ENCODE measurements around the gene PARP12.

Gene PARP12

DNA sequence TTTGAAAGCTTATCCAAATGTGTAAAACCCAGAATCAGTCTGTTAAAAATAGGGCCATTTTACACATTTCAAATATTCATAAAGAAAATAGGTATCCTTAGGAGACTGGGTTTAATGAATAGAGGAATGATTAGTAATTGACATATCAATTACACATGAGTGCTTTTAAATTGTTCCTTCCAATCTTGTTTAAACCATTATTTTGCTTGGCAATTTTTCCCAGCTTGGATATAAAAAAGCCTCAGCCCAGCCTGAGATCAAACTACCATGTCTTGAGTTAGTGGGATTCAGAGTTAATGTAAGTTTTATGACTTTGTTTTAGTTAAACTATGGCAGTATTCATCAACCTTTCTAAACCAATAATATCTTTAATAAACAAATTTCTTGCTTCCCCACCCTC lies 28.3 kb downstream of the PARP12 start:
- no peak for DNase-seq

DNA sequence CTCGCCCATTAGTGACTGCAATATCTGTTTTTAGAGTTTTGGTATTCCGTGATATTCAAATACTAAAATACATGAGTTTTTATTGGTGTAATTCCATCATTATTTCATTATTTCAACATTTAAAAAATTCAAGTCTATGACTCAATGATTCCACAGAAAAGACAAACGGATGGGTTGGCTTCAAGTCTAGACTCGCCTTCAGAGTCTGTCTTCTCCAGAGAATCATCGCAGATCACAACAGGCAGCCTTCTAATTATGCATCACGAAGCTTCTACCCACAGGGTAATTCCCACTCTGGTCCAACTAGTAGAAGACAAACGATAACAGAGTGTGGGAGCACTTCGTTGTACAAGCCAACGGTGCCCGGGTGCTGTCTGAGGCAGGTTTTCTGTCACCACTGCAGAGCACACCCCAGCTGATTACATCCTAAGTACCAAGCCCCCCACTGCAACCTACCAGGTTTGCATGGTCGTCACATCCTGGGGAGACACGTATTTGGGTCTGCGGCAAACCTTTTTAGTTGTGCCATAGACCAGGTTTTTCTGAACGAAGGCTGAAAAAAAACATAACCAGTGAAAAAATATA lies 28.9 kb downstream of the PARP12 start:
- no peak for DNase-seq

- DNase-seq: no peak
Measured at GRCh38 chr7:140033036-140033435, 29.7 kb downstream of the PARP12 start.

DNA sequence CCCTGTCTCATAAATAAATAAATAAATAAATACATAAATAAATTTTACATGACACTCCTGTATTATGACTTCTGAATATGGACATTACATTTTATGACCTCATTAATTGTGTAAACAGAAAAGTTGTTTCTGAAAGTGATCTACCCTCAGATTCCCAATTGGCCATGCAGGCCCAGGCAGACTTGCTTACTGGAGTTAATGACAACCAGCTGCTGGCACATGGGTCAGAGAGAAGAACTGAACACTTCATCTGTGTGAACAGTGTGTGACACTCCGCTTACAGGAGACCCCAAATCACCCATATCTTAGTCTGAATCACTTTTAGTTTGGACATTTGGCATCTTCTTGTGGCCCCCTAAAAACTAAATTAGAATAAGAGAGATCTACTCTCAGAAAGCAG lies 31.4 kb downstream of the PARP12 start:
- no peak for DNase-seq

DNA sequence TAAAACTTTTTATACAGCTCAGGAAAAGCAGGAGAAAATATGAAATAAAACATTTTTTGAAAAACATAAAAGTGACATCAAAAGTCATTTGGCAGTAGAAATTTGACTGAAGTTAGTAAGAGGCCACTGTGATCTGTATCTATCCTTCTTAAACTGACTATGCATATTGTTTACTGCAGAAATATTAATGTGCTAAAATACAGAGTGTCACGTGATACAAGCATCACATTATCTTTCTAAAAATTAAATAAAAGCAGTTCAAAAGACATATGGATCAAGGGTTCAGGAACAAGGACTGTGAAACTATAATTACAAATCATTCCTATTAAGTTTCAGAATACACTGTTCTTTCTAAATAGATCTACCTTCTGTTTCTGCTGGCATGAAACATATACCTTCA lies 33.7 kb downstream of the PARP12 start:
- DNase-seq: no peak

- DNase-seq: no peak
Measured at GRCh38 chr7:140028311-140028710, 34.4 kb downstream of the PARP12 start.

DNA sequence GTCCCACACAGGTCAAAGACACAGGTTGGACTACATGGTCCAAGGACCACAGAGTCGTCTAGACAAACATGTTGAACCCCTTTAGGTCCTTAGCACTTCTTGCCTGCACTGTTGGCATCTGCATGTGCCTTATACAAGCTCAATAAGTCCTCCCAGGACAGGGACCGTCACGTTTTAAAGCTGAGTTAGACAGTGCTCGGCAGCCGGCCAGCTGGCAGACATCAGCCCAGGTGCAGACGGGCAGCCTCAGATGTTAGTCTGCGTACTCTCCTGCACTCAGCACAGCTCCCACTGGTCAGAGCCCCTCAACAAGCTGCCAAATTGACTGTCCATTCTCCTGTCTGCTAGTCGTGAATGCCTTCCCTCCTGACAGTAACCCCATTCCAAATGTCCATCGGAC lies 34.9 kb downstream of the PARP12 start:
- no peak for DNase-seq

DNA sequence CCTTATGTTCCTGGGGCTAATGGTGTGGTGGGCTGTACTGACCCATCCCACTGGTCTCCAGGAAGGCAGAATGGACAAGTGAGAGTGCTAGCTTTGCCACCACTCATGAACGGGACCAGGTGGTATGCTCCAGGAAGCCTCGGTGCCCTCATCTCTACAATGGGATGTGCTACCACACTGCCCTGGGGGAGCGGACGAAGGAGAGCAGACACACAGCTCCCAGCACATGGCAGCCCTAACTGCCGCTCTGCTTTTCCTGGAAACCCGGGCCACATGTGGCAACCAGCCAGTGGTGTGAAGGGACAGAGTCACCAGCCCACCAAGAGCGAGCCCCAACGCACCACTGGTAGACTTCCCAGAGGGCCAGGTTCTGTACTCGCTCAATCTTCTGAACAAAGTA lies 35.8 kb downstream of the PARP12 start:
- DNase-seq: no peak

DNA sequence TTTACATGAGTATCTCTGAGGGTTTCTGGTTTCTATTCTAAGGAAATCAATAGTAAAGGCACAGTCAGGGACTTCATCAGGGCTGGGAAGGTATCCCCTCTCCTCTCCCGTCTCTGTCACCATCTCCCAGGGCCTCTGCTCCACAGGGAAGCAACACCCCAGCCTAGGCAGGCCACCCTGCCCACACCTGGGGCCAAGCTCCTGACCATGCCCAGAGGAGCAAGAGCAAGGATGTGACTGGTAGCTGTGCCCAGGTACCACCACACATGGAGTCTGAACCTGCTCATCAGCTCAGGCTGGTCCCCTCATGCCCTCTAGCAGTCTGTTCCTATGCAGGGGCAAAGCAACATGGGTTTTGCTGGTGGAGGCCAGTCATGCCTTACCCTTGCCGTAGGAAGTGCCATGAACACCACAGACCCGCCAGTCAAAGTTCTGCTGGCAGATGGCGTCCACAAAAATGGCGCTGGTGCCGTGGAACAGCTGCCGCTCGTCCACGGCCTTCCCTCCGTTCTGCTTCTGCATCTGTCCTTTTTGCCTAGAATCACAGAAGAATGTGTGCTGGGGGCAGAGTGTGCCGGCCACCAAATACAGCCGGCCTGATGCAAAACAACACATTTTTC lies 36.8 kb downstream of the PARP12 start:
- no peak for DNase-seq

GRCh38 chr7:140025241-140025640 lies 37.5 kb downstream of the PARP12 start:
- no peak for DNase-seq

GRCh38 chr7:140024585-140024984 lies 38.2 kb downstream of the PARP12 start:
- no peak for DNase-seq

DNA sequence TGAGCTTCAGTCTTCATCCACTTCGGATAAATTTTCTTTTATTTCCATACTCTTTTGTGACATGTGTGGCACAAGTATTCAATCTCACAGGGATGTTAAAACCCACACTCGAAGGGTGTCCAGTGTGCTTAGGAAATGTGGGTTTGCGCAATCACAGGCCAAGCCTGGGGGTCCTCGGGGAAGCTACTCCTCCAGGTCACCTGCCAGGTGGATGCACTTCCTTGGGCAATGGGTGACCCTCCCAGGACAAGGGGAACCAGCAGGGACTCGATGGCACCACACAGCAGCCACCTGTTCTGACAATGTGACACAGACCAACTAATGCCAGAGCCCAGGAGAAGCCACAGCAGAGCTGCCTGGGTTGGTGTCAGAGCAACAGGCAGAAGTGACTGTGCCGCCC lies 39.0 kb downstream of the PARP12 start:
- DNase-seq: no peak

DNA sequence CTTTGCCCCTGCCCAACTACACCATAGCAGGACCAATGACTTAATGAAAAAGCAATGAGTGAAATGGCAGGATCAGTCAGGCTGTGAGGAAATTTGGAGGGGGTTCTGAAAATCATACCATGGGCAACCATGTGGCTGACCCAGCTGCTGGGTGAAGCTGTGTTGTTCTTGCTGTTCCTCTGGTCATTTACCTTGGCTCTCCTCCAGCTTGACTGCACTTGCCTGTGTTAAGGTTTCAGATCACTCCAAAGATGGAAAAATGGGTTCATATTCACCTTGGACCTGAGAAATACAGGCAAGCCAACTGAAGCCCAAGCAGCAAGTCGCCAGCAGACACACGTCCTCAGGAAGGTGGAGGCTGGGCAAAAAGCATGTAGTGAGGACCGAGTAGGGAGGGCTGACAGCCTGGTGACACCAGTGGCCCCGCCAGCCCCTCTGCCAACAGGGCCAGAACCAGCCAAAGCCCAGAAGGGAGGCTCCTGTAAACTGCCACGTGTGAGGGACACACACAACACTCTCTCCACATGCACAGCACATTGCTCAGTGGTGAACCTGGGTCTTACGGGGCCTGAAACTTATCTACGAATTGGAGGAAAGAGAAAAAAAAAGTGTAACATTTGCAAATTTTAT lies 40.1 kb downstream of the PARP12 start:
- no peak for DNase-seq

- no peak for DNase-seq
Measured at GRCh38 chr7:140021603-140022002, 41.1 kb downstream of the PARP12 start.

- DNase-seq: no peak
Measured at GRCh38 chr7:140019606-140020005, 43.1 kb downstream of the PARP12 start.

GRCh38 chr7:140019172-140019571 lies 43.6 kb downstream of the PARP12 start:
- no peak for DNase-seq

DNA sequence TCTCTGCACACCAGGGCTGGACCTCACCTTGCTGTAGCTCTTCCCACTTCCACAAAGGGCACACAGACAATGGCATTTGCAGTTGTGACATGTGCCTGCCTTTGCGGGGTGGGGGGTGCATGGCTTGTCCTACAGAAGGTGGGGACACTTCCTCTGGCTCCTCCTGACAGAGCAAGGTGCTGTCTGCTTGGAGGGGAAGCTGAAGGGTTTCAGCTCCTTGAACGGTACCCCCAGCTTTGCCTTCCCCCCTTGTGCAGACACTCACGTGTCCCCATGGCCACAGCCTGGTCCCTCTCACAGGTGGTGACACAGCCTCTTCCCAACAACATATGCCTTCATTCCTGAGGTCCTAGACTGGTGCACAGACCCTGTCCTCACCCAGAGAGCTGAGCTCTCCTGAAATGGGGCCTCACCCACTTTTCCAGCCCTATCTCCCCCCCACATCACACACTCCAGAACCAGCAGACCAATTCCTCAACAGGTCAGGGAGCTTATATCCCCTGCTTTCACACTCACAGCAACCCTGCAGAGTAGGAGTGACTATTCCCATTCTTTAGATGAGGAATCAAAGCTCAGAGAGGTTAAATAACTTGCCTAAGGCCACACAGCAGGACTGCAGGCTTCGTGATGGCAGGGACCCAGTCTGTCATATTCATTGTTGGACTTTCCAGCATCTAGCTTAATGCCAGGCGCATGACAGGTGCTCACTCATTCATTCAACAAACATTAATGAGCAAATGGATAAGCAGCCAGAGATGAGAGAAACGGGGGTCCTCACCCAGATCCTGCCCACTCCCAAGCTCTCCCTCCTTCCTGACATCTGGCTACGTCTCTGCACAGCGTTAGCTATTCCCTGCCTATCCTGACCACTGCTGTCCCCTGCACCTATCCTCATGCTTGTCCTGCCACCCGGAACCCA lies 44.4 kb downstream of the PARP12 start:
- no peak for DNase-seq

DNA sequence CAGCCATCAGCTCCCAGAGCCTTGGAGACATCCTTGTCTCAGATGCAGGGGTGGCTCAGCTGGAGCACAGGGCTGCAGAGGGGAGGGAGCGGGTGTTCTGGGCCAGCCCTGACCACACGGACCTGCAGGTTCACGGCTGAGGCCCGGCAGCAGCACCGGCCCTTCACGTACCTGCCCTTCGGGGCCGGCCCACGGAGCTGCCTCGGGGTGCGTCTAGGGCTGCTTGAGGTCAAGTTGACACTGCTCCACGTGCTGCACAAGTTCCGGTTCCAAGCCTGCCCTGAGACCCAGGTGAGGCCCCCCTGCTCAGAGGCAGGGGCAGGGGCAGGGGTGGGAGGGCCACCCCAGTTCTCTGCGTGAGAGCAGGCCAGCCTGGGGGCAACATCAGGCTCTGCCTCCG lies 45.2 kb downstream of the PARP12 start:
- no peak for DNase-seq

DNA sequence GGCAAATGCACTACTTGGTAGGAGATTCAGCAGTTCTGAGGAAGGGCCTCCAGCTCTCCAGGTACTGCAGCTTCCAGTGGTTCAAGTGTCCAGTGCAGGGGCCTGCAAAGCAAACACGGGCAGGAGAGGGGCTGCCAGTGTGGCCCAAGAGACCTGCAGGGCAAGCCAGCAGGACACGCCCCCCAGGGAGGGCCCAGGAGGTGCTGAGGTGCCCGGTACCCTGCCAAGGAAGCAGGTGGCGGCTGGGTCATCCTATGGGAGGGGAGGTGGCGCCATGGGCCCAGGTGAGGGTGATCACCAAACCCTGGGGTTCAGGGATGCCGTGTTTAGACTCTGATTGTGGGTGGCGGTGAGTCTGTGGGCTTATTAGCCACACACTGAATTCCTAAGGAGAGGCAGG lies 45.7 kb downstream of the PARP12 start:
- DNase-seq: no peak

- DNase-seq: no peak
Measured at GRCh38 chr7:140016540-140016939, 46.2 kb downstream of the PARP12 start.

GRCh38 chr7:140015471-140015970 lies 47.2 kb downstream of the PARP12 start:
- DNase-seq: peak; percentile 1

- DNase-seq: no peak
Measured at GRCh38 chr7:140014123-140014522, 48.6 kb downstream of the PARP12 start.

GRCh38 chr7:140013676-140014075 lies 49.1 kb downstream of the PARP12 start:
- DNase-seq: no peak

Measured in 8988T (cell line).